HG02943 (cell line): Measurements from ENCODE around the gene PPEF1.

ENCODE experiments used
- ATAC-seq: cut with Tn5 transposase; IDR thresholded peaks from one replicate; pipeline ENCODE4 v1.9.1; 2021; ENCODE audit warnings: mild to moderate bottlenecking, low read depth, moderate library complexity; ENCODE audit not compliant: unreplicated experiment

The PPEF1 gene

GRCh38 chrX:18707426-18708049, at the start of gene PPEF1:
TSS of gene PPEF1 (plus strand) at chrX:18707645. CDS start at chrX:18707781, 136 bp downstream.
- no peak for ATAC-seq

GRCh38 chrX:18661273-18661672, 46.2 kb upstream of the PPEF1 start:
- no peak for ATAC-seq

GRCh38 chrX:18664947-18665346, 42.5 kb upstream of the PPEF1 start:
- no peak for ATAC-seq

- no peak for ATAC-seq
Observed at GRCh38 chrX:18666614-18667013, 40.8 kb upstream of the PPEF1 start.

GRCh38 chrX:18668071-18668835, 39.2 kb upstream of the PPEF1 start:
- ATAC-seq: no peak

GRCh38 chrX:18672008-18672407, 35.4 kb upstream of the PPEF1 start, which contains the start of gene RS1:
TSS of gene RS1 (minus strand) at chrX:18672108. CDS start at chrX:18672068, 40 bp downstream.
- no peak for ATAC-seq

GRCh38 chrX:18674417-18674787, 33.0 kb upstream of the PPEF1 start:
- peak; percentile 30 for ATAC-seq

GRCh38 chrX:18674788-18675735, 32.4 kb upstream of the PPEF1 start:
- ATAC-seq: peak; percentile 76

GRCh38 chrX:18676050-18676449, 31.4 kb upstream of the PPEF1 start:
- no peak for ATAC-seq

- no peak for ATAC-seq
Observed at GRCh38 chrX:18676470-18676869, 31.0 kb upstream of the PPEF1 start.

GRCh38 chrX:18677161-18677869, 30.1 kb upstream of the PPEF1 start:
- no peak for ATAC-seq

GRCh38 chrX:18681996-18682395, 25.4 kb upstream of the PPEF1 start:
- no peak for ATAC-seq

GRCh38 chrX:18682979-18683387, 24.5 kb upstream of the PPEF1 start:
- ATAC-seq: no peak

GRCh38 chrX:18687856-18688495, 19.5 kb upstream of the PPEF1 start:
- ATAC-seq: no peak

- no peak for ATAC-seq
Observed at GRCh38 chrX:18691431-18691830, 16.0 kb upstream of the PPEF1 start.

- no peak for ATAC-seq
Observed at GRCh38 chrX:18692541-18692940, 14.9 kb upstream of the PPEF1 start.

- ATAC-seq: no peak
Observed at GRCh38 chrX:18696653-18697052, 10.8 kb upstream of the PPEF1 start.

- no peak for ATAC-seq
Observed at GRCh38 chrX:18698737-18699650, 8.5 kb upstream of the PPEF1 start.
